OCI-LY7 (cell line): ENCODE measurements around the gene C3orf80.
"Not testable (repeated sequence)": the region's sequence is repeated elsewhere in the genome, so short reads cannot be mapped to it uniquely, and the experiment has no call there.

Experiments used
- CTCF ChIP-seq: fragments of 200-600 bp; sonication (generic); conservative IDR thresholded peaks from 2 replicates; pipeline ENCODE4 v1.5.1; 2014; ENCODE audit warnings: mild to moderate bottlenecking, antibody characterized with exemption, low read length, moderate library complexity, mixed read lengths
- EZH2phosphoT487 ChIP-seq: fragments of 200-600 bp; sonication (generic); IDR thresholded peaks from 2 replicates; pipeline ENCODE4 v1.6.1; 2018; ENCODE audit warnings: low read depth, borderline replicate concordance, mild to moderate bottlenecking, mixed run types, antibody characterized with exemption, low read length, moderate library complexity, mixed read lengths

GRCh38 chr3:160240719-160241118, 15.5 kb downstream of the C3orf80 start:
- not testable (repeated sequence) for TF ChIP-seq CTCF, EZH2phosphoT487
